HepG2 (cell line): ENCODE measurements around the gene NFATC1. TPM values are rescaled to one million over a fixed set of nuclear protein-coding genes. Genes with fewer than 3 reads are reported as not detected.

ENCODE experiments used
- ATAC-seq: fragments of 200-7000 bp; cut with Tn5 transposase; 3 replicates; pipeline ENCODE4 v1.9.1; 2020; ENCODE audit warnings: mild to moderate bottlenecking, moderate library complexity
- BruUV-seq: library from RNA; stranded (reverse); fragments of 400-500 nt; replicated peaks from 2 replicates; lab custom pipeline; 2021; lab: Mats Ljungman, UMichigan
- CTCF ChIA-PET: fragments of 300-600 bp; formaldehyde crosslinking; extraction: SDS; loops from one replicate; lab custom pipeline; 2021; ENCODE audit warnings: low total read pairs, inconsistent platforms, low intra/inter-chr PET ratio; lab: Yijun Ruan, JAX
- POLR2A ChIA-PET: fragments of 350-600 bp; sonication (Branson Sonifier 250); formaldehyde crosslinking; loops from one replicate; lab custom pipeline; 2020; ENCODE audit warnings: antibody characterized with exemption, inconsistent platforms; lab: Yijun Ruan, JAX
- DNase-seq: peaks from one replicate; pipeline ENCODE4 v3.0.0-alpha.2; 2015; ENCODE audit warnings: low spot score
- FAIRE-seq: peaks from 3 replicates; lab custom pipeline; 2011; peaks lifted over from hg19 to GRCh38; lab: Jason Lieb, UNC
- H2AFZ ChIP-seq: one replicate; pipeline ENCODE4 v1.6.1; 2011; ENCODE audit warnings: low read length, inconsistent platforms
- H3K27ac ChIP-seq: fragments of 300-600 bp; 3 replicates; pipeline ENCODE4 v1.8.0; 2011; ENCODE audit warnings: mixed run types, mild to moderate bottlenecking, mixed read lengths, low read length, inconsistent platforms; ENCODE audit not compliant: insufficient read depth; ENCODE audit errors: extremely low read length
- H3K27me3 ChIP-seq, 2 experiments: fragments of 200-600 bp in 1 of 2; 2 replicates in 1 of 2; 3 replicates in 1 of 2; pipeline versions ENCODE4 v1.6.0 to v1.8.0; 2011; ENCODE audit warnings: low read length in 2 of 2, mild to moderate bottlenecking in 2 of 2, moderate library complexity in 2 of 2, inconsistent platforms in 1 of 2; ENCODE audit not compliant: insufficient read depth in 2 of 2, control insufficient read depth in 1 of 2
- H3K36me3 ChIP-seq, 2 experiments: fragments of 200-600 bp in 1 of 2; replicated peaks in 1 of 2; 2 replicates in 1 of 2; 3 replicates in 1 of 2; pipeline versions ENCODE4 v1.5.1 to v1.8.0; 2011; ENCODE audit warnings: low read length in 2 of 2, inconsistent platforms in 1 of 2; ENCODE audit not compliant: insufficient read depth in 2 of 2, control insufficient read depth in 1 of 2
- H3K4me1 ChIP-seq: 2 replicates; pipeline ENCODE4 v1.5.1; 2012; ENCODE audit warnings: low read length, inconsistent platforms; ENCODE audit not compliant: insufficient read depth
- H3K4me2 ChIP-seq: 2 replicates; pipeline ENCODE4 v1.6.0; 2011; ENCODE audit warnings: low read depth, low read length, inconsistent platforms
- H3K4me3 ChIP-seq, 3 experiments: fragments of 200-600 bp in 1 of 3; sonication (generic), shearing (Covaris generic) in 1 of 3; replicated peaks in 1 of 3; 2 replicates each; pipeline ENCODE4 v1.5.1; 2011 to 2016; ENCODE audit warnings: low read length in 3 of 3, inconsistent platforms in 2 of 3, low read depth in 2 of 3, mild to moderate bottlenecking in 2 of 3, control low read depth in 1 of 3, mixed read lengths in 1 of 3; ENCODE audit not compliant: insufficient read depth in 1 of 3
- H3K79me2 ChIP-seq: one replicate; pipeline ENCODE4 v1.6.1; 2011; ENCODE audit warnings: low read length, inconsistent platforms; ENCODE audit not compliant: insufficient read depth
- H3K9ac ChIP-seq: 2 replicates; pipeline ENCODE4 v1.6.0; 2011; ENCODE audit warnings: mild to moderate bottlenecking, low read depth, low read length, inconsistent platforms; ENCODE audit not compliant: insufficient read depth
- H3K9me3 ChIP-seq: 2 replicates; pipeline ENCODE4 v1.5.1; 2012; ENCODE audit warnings: mild to moderate bottlenecking, low read length
- H4K20me1 ChIP-seq: 2 replicates; pipeline ENCODE4 v1.6.0; 2011; ENCODE audit warnings: inconsistent platforms, mild to moderate bottlenecking, low read length, moderate library complexity; ENCODE audit not compliant: insufficient read depth
- GLI4 ChIP-seq: sonication (generic); formaldehyde crosslinking; IDR thresholded peaks from 2 replicates; pipeline ENCODE4 v1.5.1; 2020; ENCODE audit warnings: missing genetic modification reagents, mild to moderate bottlenecking, moderate library complexity, borderline replicate concordance
- HNF4G ChIP-seq, 2 experiments: sonication (generic) in 1 of 2; formaldehyde crosslinking in 1 of 2; IDR thresholded peaks; 2 replicates each; pipeline versions ENCODE4 v1.4.0 to v1.6.1; 2011 to 2020; ENCODE audit warnings: borderline replicate concordance in 2 of 2, low read depth in 2 of 2, mild to moderate bottlenecking in 2 of 2, low read length in 1 of 2, missing genetic modification reagents in 1 of 2, moderate library complexity in 1 of 2
- KDM1A ChIP-seq: IDR thresholded peaks from 2 replicates; pipeline ENCODE4 v1.6.1; 2016; ENCODE audit warnings: missing compliant biosample characterization
- KLF9 ChIP-seq: IDR thresholded peaks from 2 replicates; pipeline ENCODE4 v1.6.1; 2016; ENCODE audit warnings: low read depth
- RBM22 ChIP-seq: fragments of 200-400 bp; formaldehyde crosslinking; optimal IDR thresholded peaks from 2 replicates; pipeline ENCODE3; 2017; ENCODE audit warnings: mild to moderate bottlenecking, low read length, moderate library complexity
- TEAD3 ChIP-seq: optimal IDR thresholded peaks from 2 replicates; pipeline ENCODE3; 2016; ENCODE audit warnings: borderline replicate concordance
- ZFYVE20 ChIP-seq: sonication (generic); formaldehyde crosslinking; IDR thresholded peaks from 2 replicates; pipeline ENCODE4 v1.8.0; 2023; ENCODE audit warnings: low read depth, mild to moderate bottlenecking, moderate library complexity, missing genetic modification reagents, borderline replicate concordance
- ZNF10 ChIP-seq: sonication (generic); formaldehyde crosslinking; IDR thresholded peaks from 2 replicates; pipeline ENCODE4 v1.4.0; 2020; ENCODE audit warnings: mild to moderate bottlenecking, low read depth, missing genetic modification reagents, borderline replicate concordance
- ZNF143 ChIP-seq: sonication (generic); formaldehyde crosslinking; IDR thresholded peaks from 2 replicates; pipeline ENCODE4 v1.4.0; 2020; ENCODE audit warnings: missing genetic modification reagents
- ZNF431 ChIP-seq: sonication (generic); formaldehyde crosslinking; IDR thresholded peaks from 2 replicates; pipeline ENCODE4 v1.9.0; 2022; ENCODE audit warnings: missing genetic modification reagents, low read depth, mild to moderate bottlenecking, borderline replicate concordance
- ZNF749 ChIP-seq: sonication (generic); formaldehyde crosslinking; IDR thresholded peaks from 2 replicates; pipeline ENCODE4 v1.8.0; 2022; ENCODE audit warnings: mild to moderate bottlenecking, missing genetic modification reagents, moderate library complexity, borderline replicate concordance
- ZNF780A ChIP-seq: sonication (generic); formaldehyde crosslinking; IDR thresholded peaks from 2 replicates; pipeline ENCODE4 v1.8.0; 2022; ENCODE audit warnings: mild to moderate bottlenecking, missing genetic modification reagents, moderate library complexity
- WGBS: methylation state at CpG from one replicate; pipeline ENCODE4 v1.1.6; 2017; ENCODE audit warnings: low lambda C conversion rate; 5-methylcytosine and 5-hydroxymethylcytosine counted together
- in situ Hi-C: cut with HindIII; loops from 2 replicates; pipeline ENCODE4 v1.10.0; 2017; ENCODE audit warnings: low pct_unique_long_range_greater_than_20kb; ENCODE audit not compliant: extremely low pct_ligation_motif_present
- intact Hi-C: fragments of 100-400 bp; cut with micrococcal nuclease; formaldehyde crosslinking; loops from one replicate; pipeline ENCODE4 v1.10.0; 2022; ENCODE audit not compliant: unreplicated experiment
- polyA plus RNA-seq, 8 experiments: library from polyadenylated mRNA; depleted of rRNA in 3 of 8; stranded (reverse) in 7 of 8; unstranded in 1 of 8; fragments of >200 nt; fragmentation: Illumina TruSeq in 4 of 8; extraction: Trizol in 4 of 8; gene quantifications; 2 replicates each; pipeline versions ENCODE4 v1.2.1 to v1.2.3, GENCODE V29; 2011 to 2016; ENCODE audit warnings: low read depth in 4 of 8, missing spikeins in 1 of 8, mixed read lengths in 1 of 8; ENCODE audit not compliant: insufficient read depth in 1 of 8
- total RNA-seq, 5 experiments: library from RNA; depleted of rRNA; stranded (reverse); fragments of >200 nt; fragmentation: Illumina TruSeq; extraction: Trizol; gene quantifications; 2 replicates each; pipeline ENCODE4 v1.2.3, GENCODE V29; 2016; ENCODE audit warnings: low read depth in 1 of 5
- TF ChIP-seq, protein P1 (sequence below): sonication (generic); formaldehyde crosslinking; IDR thresholded peaks from 2 replicates; pipeline ENCODE4 v1.4.0; 2020; ENCODE audit warnings: missing genetic modification reagents, borderline replicate concordance
- TF ChIP-seq, protein P2 (sequence below): sonication (generic); formaldehyde crosslinking; IDR thresholded peaks from 2 replicates; pipeline ENCODE4 v1.8.1; 2023; ENCODE audit warnings: mild to moderate bottlenecking, missing genetic modification reagents
- TF ChIP-seq, protein P3 (sequence below): sonication (generic); formaldehyde crosslinking; conservative IDR thresholded peaks from 2 replicates; pipeline ENCODE4 v1.8.1; 2023; ENCODE audit warnings: missing genetic modification reagents
- TF ChIP-seq, protein P4 (sequence below): IDR thresholded peaks from 2 replicates; pipeline ENCODE4 v1.6.1; 2016; ENCODE audit warnings: missing compliant biosample characterization, missing genetic modification reagents, borderline replicate concordance

NFATC1 gene
- total and polyA plus RNA-seq, 2 of the 13 experiments (the other 11 are each of a cell fraction or from before 2014, with no cell fraction given) = not detected

DNA sequence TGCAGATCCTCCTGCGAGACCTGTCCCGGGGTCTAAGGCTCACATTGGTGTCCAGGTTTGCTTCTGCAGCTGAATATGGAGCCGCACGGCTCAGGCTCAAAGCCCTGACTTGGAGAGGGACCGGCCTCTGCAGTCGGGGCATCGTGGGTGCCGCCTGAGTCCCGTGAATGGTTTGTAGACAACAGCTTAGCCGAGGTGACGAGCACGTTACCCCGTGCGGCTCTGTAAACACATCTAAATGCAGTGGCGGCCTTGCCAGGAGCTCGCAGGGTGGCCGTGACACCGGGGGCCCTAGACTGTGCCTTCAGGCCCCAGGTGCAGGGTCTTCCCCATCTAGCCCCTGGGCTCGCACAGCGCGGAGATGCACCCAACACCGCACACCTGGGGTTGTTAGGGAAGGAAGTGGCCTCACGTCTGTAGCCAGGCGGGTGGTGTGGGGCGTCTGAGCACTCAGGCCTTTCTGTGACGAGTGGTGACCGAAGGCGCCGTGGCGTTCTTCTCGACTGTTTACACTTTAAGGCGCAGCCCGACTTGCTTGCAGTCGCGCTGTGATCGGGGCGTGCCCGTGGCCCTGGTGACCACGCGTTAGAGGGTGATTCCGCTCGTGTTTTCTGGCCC, 91.6 kb downstream of the NFATC1 start:
- Histone ChIP-seq H3K4me3 (no peak overlapping the region), H3K9me3 (no peaks in the 10 kb centered on the region), H3K27ac (no peak overlapping the region), H3K4me2 (no peak overlapping the region), H3K27me3 (peaks cover 21 to 57% of the 10 kb centered on the region in 2 experiments), H3K79me2 (no peaks in the 10 kb centered on the region), H3K36me3 (no peaks in the 10 kb centered on the region), H3K9ac (no peak overlapping the region), H3K4me1 (no peaks in the 10 kb centered on the region), H2AFZ (no peak overlapping the region), H4K20me1 (no peaks in the 10 kb centered on the region)
- BruUV-seq = no TSS peak
- 82% methylated on average over 12 of the region's 42 CpGs for WGBS
- in situ Hi-C loops = no loop called here
- no peak for ATAC-seq
- intact Hi-C loops = no loop called here
- ChIA-PET POLR2A (no interaction called here), CTCF (no interaction called here)
- FAIRE-seq = no peak
- DNase-seq = no peak
- TF ChIP-seq ZFYVE20 (no peak), ZNF431 (CRISPR knock-in tag) (no peak), ZNF143 (no peak), ZNF10 (no peak), HNF4G (IDR thresholded peaks at IDR 0.05; ENCODE audit: borderline replicate concordance, low read depth, low read length) (no peak), HNF4G (CRISPR knock-in tag; IDR thresholded peaks at IDR 0.05; ENCODE audit: borderline replicate concordance, low read depth) (no peak), ZNF780A (CRISPR knock-in tag) (no peak), ZNF749 (CRISPR knock-in tag) (no peak), KDM1A (no peak), GLI4 (CRISPR knock-in tag) (no peak), KLF9 (no peak), RBM22 (no peak), TEAD3 (CRISPR knock-in tag) (no peak)
- TF ChIP-seq, protein P1, sequence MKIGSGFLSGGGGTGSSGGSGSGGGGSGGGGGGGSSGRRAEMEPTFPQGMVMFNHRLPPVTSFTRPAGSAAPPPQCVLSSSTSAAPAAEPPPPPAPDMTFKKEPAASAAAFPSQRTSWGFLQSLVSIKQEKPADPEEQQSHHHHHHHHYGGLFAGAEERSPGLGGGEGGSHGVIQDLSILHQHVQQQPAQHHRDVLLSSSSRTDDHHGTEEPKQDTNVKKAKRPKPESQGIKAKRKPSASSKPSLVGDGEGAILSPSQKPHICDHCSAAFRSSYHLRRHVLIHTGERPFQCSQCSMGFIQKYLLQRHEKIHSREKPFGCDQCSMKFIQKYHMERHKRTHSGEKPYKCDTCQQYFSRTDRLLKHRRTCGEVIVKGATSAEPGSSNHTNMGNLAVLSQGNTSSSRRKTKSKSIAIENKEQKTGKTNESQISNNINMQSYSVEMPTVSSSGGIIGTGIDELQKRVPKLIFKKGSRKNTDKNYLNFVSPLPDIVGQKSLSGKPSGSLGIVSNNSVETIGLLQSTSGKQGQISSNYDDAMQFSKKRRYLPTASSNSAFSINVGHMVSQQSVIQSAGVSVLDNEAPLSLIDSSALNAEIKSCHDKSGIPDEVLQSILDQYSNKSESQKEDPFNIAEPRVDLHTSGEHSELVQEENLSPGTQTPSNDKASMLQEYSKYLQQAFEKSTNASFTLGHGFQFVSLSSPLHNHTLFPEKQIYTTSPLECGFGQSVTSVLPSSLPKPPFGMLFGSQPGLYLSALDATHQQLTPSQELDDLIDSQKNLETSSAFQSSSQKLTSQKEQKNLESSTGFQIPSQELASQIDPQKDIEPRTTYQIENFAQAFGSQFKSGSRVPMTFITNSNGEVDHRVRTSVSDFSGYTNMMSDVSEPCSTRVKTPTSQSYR (CRISPR knock-in tag) = no peak
- TF ChIP-seq, protein P2, sequence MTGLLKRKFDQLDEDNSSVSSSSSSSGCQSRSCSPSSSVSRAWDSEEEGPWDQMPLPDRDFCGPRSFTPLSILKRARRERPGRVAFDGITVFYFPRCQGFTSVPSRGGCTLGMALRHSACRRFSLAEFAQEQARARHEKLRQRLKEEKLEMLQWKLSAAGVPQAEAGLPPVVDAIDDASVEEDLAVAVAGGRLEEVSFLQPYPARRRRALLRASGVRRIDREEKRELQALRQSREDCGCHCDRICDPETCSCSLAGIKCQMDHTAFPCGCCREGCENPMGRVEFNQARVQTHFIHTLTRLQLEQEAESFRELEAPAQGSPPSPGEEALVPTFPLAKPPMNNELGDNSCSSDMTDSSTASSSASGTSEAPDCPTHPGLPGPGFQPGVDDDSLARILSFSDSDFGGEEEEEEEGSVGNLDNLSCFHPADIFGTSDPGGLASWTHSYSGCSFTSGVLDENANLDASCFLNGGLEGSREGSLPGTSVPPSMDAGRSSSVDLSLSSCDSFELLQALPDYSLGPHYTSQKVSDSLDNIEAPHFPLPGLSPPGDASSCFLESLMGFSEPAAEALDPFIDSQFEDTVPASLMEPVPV = no peak
- TF ChIP-seq, protein P3, sequence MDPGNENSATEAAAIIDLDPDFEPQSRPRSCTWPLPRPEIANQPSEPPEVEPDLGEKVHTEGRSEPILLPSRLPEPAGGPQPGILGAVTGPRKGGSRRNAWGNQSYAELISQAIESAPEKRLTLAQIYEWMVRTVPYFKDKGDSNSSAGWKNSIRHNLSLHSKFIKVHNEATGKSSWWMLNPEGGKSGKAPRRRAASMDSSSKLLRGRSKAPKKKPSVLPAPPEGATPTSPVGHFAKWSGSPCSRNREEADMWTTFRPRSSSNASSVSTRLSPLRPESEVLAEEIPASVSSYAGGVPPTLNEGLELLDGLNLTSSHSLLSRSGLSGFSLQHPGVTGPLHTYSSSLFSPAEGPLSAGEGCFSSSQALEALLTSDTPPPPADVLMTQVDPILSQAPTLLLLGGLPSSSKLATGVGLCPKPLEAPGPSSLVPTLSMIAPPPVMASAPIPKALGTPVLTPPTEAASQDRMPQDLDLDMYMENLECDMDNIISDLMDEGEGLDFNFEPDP (CRISPR knock-in tag) = no peak
- TF ChIP-seq, protein P4, sequence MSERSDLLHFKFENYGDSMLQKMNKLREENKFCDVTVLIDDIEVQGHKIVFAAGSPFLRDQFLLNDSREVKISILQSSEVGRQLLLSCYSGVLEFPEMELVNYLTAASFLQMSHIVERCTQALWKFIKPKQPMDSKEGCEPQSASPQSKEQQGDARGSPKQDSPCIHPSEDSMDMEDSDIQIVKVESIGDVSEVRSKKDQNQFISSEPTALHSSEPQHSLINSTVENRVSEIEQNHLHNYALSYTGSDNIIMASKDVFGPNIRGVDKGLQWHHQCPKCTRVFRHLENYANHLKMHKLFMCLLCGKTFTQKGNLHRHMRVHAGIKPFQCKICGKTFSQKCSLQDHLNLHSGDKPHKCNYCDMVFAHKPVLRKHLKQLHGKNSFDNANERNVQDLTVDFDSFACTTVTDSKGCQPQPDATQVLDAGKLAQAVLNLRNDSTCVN = no peak
